ENCODE results near the gene DAD1. TPM values are rescaled to one million over a fixed set of nuclear protein-coding genes. Genes with fewer than 3 reads are reported as not detected.

The DAD1 gene
- total RNA-seq, 5 donors from 2014 or later (not counting 1 experiment from before 2014, with no cell fraction given): 80.9 to 127 (median 113) TPM

GRCh38 chr14:22598099-22598895 is 9.3 kb upstream of the DAD1 start, which contains the start of gene ABHD4:
Gene ABHD4, plus strand, starts transcription at chr14:22598300. Its CDS starts 7 bp downstream, at chr14:22598307.
- Mint-ChIP-seq H3K27me3 (peaks cover 0 to 3% of the 10 kb centered on the region in 2 donors), H3K4me1 (peaks cover 32 to 38% (median 37%) of the 10 kb centered on the region in 3 donors), H3K27ac (peak within 1 kb of the TSS; percentile 80 to 93), H3K9me3 (no peaks in the 10 kb centered on the region), H3K4me3 (peak within 1 kb of the TSS; percentile 96 to 99 (median 97)), H3K36me3 (peaks cover 21% of the 10 kb centered on the region)
- H3K4me3 ChIP-seq (ENCODE audit: control insufficient read depth in 1 of 2, extremely low read depth in 1 of 2, low read length in 1 of 2): peak within 1 kb of the TSS; percentile 72 to 85
- CTCF ChIA-PET: interaction anchor here (0.7 to 3.1 kb wide), 11 partner anchors 9 to 252 kb away, joined by 3 to 27 read pairs (median 3); partner anchors contain the start of genes DAD1 (in 1 of the 2) and OXA1L (in 1 of the 2)
- peaks cover 3 to 17% of the 10 kb centered on the region in 2 experiments for H3K4me1 ChIP-seq (ENCODE audit: control insufficient read depth in 1 of 2, extremely low read depth in 1 of 2, insufficient read depth in 2 of 2, low read length in 2 of 2)
- under 1% methylated on average over 19 of the region's 49 CpGs for WGBS (ENCODE audit: insufficient coverage)
- H3K27ac ChIP-seq (ENCODE audit: low read length): peak within 1 kb of the TSS; percentile 17
- peak; percentile 83 to 90 (median 89) for ATAC-seq (replicated peaks in 1 of 4)
- POLR2A ChIA-PET: interaction anchor here (0.6 to 4.9 kb wide), 4 partner anchors 9 to 723 kb away, joined by 3 to 39 read pairs (median 4); partner anchors contain the start of genes DAD1 (in 1 of the 2) and PABPN1 (in 1 of the 2)
- H3K9me3 ChIP-seq: no peaks in the 10 kb centered on the region
- peaks cover 7 to 18% of the 10 kb centered on the region in 2 donors for H3K36me3 ChIP-seq (ENCODE audit: control insufficient read depth in 2 of 2, extremely low read depth in 1 of 2, insufficient read depth in 1 of 2, low read length in 1 of 2)
- DNase-seq: peak in 30 of 35 experiments; percentile 12 to 71 (median 37)
- H3K27me3 ChIP-seq (replicated peaks in 1 of 2; ENCODE audit: control insufficient read depth in 2 of 2, extremely low read depth in 1 of 2, insufficient read depth in 2 of 2, low read length in 1 of 2): peaks cover 0 to 5% of the 10 kb centered on the region in 2 experiments

- ChIA-PET CTCF (interaction anchor here (0.5 to 3.1 kb wide), 4 partner anchors 9 to 253 kb away, joined by 3 to 27 read pairs (median 8); partner anchors contain the start of gene DAD1 (in 1 of the 2)), POLR2A (interaction anchor here in 1 of 2 donors (4.9 kb wide), 1 partner anchor 9 kb away, joined by 39 read pairs; the partner anchor contains the start of gene DAD1)
- Histone ChIP-seq H3K27me3 (replicated peaks in 1 of 2; ENCODE audit: control insufficient read depth in 2 of 2, extremely low read depth in 1 of 2, insufficient read depth in 2 of 2, low read length in 1 of 2) (peaks cover 0 to 8% of the 10 kb centered on the region in 2 experiments), H3K4me1 (ENCODE audit: control insufficient read depth in 1 of 2, extremely low read depth in 1 of 2, insufficient read depth in 2 of 2, low read length in 2 of 2) (peaks cover 3 to 17% of the 10 kb centered on the region in 2 experiments), H3K36me3 (ENCODE audit: control insufficient read depth in 2 of 2, extremely low read depth in 1 of 2, insufficient read depth in 1 of 2, low read length in 1 of 2) (peaks cover 2 to 14% of the 10 kb centered on the region in 2 donors), H3K4me3 (ENCODE audit: control insufficient read depth in 1 of 2, extremely low read depth in 1 of 2, low read length in 1 of 2) (peak overlapping the region; percentile 72 to 85), H3K27ac (ENCODE audit: low read length) (no peak overlapping the region), H3K9me3 (no peaks in the 10 kb centered on the region)
- Mint-ChIP-seq H3K27ac (peak overlapping the region; percentile 60 to 93), H3K4me3 (peak overlapping the region; percentile 96 to 99 (median 97)), H3K27me3 (peaks cover 0 to 8% of the 10 kb centered on the region in 2 donors), H3K9me3 (no peaks in the 10 kb centered on the region), H3K36me3 (peaks cover 15% of the 10 kb centered on the region), H3K4me1 (peaks cover 34 to 37% (median 37%) of the 10 kb centered on the region in 3 donors)
- 4% methylated on average over 6 of the region's 9 CpGs for WGBS (ENCODE audit: insufficient coverage)
- ATAC-seq (replicated peaks in 1 of 4) (peak in 2 of 4 experiments; percentile 17 to 20), DNase-seq (no peak)
These were observed 8.7 kb upstream of the DAD1 start for GRCh38 chr14:22597771-22598098.

GRCh38 chr14:22597265-22597664 is 8.2 kb upstream of the DAD1 start:
- ChIA-PET CTCF (interaction anchor here (0.5 to 3.1 kb wide), 2 partner anchors 8 to 29 kb away, joined by 4 to 27 read pairs; partner anchors contain the start of gene DAD1 (in 1 of the 2)), POLR2A (interaction anchor here in 1 of 2 donors (4.9 kb wide), 1 partner anchor 8 kb away, joined by 39 read pairs; the partner anchor contains the start of gene DAD1)
- Histone ChIP-seq H3K27me3 (replicated peaks in 1 of 2; ENCODE audit: control insufficient read depth in 2 of 2, extremely low read depth in 1 of 2, insufficient read depth in 2 of 2, low read length in 1 of 2) (peaks cover 0 to 8% of the 10 kb centered on the region in 2 experiments), H3K4me3 (ENCODE audit: control insufficient read depth in 1 of 2, extremely low read depth in 1 of 2, low read length in 1 of 2) (no peak overlapping the region), H3K9me3 (no peaks in the 10 kb centered on the region), H3K27ac (ENCODE audit: low read length) (no peak overlapping the region), H3K36me3 (ENCODE audit: control insufficient read depth in 2 of 2, extremely low read depth in 1 of 2, insufficient read depth in 1 of 2, low read length in 1 of 2) (peaks cover 2 to 9% of the 10 kb centered on the region in 2 donors), H3K4me1 (ENCODE audit: control insufficient read depth in 1 of 2, extremely low read depth in 1 of 2, insufficient read depth in 2 of 2, low read length in 2 of 2) (peaks cover 3 to 17% of the 10 kb centered on the region in 2 experiments)
- Mint-ChIP-seq H3K27me3 (peaks cover 0 to 8% of the 10 kb centered on the region in 2 donors), H3K4me3 (peak overlapping the region; percentile 96 to 99 (median 97)), H3K36me3 (peaks cover 10% of the 10 kb centered on the region), H3K27ac (peak overlapping the region in 1 of 2 donors; percentile 29), H3K9me3 (no peaks in the 10 kb centered on the region), H3K4me1 (peaks cover 32 to 37% (median 34%) of the 10 kb centered on the region in 3 donors)
- 97% methylated on average over 4 of the region's 6 CpGs for WGBS (ENCODE audit: insufficient coverage)
- ATAC-seq (replicated peaks in 1 of 4) (no peak), DNase-seq (no peak)

- WGBS (ENCODE audit: insufficient coverage): 100% methylated on average over 2 of the region's 3 CpGs
- Mint-ChIP-seq H3K4me1 (peaks cover 25 to 31% (median 31%) of the 10 kb centered on the region in 3 donors), H3K4me3 (peak overlapping the region in 1 of 3 donors; percentile 9), H3K36me3 (peaks cover 2% of the 10 kb centered on the region), H3K9me3 (no peaks in the 10 kb centered on the region), H3K27ac (no peak overlapping the region), H3K27me3 (peaks cover 0 to 8% of the 10 kb centered on the region in 2 donors)
- H3K27ac ChIP-seq (ENCODE audit: low read length): no peak overlapping the region
- peaks cover 3 to 16% of the 10 kb centered on the region in 2 experiments for H3K4me1 ChIP-seq (ENCODE audit: control insufficient read depth in 1 of 2, extremely low read depth in 1 of 2, insufficient read depth in 2 of 2, low read length in 2 of 2)
- H3K9me3 ChIP-seq: no peaks in the 10 kb centered on the region
- ChIA-PET CTCF (interaction anchor here in 1 of 2 donors (0.6 kb wide), 1 partner anchor 25 kb away, joined by 3 read pairs; no protein-coding TSS in a partner anchor), POLR2A (interaction anchor here in 1 of 2 donors (0.6 to 4.9 kb wide), 2 partner anchors 8 to 58 kb away, joined by 4 to 39 read pairs; partner anchors contain the start of gene DAD1)
- H3K27me3 ChIP-seq (replicated peaks in 1 of 2; ENCODE audit: control insufficient read depth in 2 of 2, extremely low read depth in 1 of 2, insufficient read depth in 2 of 2, low read length in 1 of 2): peaks cover 0 to 8% of the 10 kb centered on the region in 2 experiments
- H3K4me3 ChIP-seq (ENCODE audit: control insufficient read depth in 1 of 2, extremely low read depth in 1 of 2, low read length in 1 of 2): no peak overlapping the region
- DNase-seq (no peak), ATAC-seq (replicated peaks in 1 of 4) (no peak)
- peaks cover 0 to under 1% of the 10 kb centered on the region in 2 donors for H3K36me3 ChIP-seq (ENCODE audit: control insufficient read depth in 2 of 2, extremely low read depth in 1 of 2, insufficient read depth in 1 of 2, low read length in 1 of 2)
These were observed 7.4 kb upstream of the DAD1 start for GRCh38 chr14:22596354-22596879.

GRCh38 chr14:22594156-22594716 is 5.2 kb upstream of the DAD1 start:
- Histone ChIP-seq H3K4me1 (ENCODE audit: control insufficient read depth in 1 of 2, extremely low read depth in 1 of 2, insufficient read depth in 2 of 2, low read length in 2 of 2) (peaks cover 5 to 22% of the 10 kb centered on the region in 2 experiments), H3K27me3 (replicated peaks in 1 of 2; ENCODE audit: control insufficient read depth in 2 of 2, extremely low read depth in 1 of 2, insufficient read depth in 2 of 2, low read length in 1 of 2) (peaks cover 0 to 8% of the 10 kb centered on the region in 2 experiments), H3K4me3 (ENCODE audit: control insufficient read depth in 1 of 2, extremely low read depth in 1 of 2, low read length in 1 of 2) (no peak overlapping the region), H3K36me3 (ENCODE audit: control insufficient read depth in 2 of 2, extremely low read depth in 1 of 2, insufficient read depth in 1 of 2, low read length in 1 of 2) (no peaks in the 10 kb centered on the region), H3K9me3 (no peaks in the 10 kb centered on the region), H3K27ac (ENCODE audit: low read length) (no peak overlapping the region)
- Mint-ChIP-seq H3K36me3 (no peaks in the 10 kb centered on the region), H3K27ac (no peak overlapping the region), H3K4me3 (no peak overlapping the region), H3K9me3 (no peaks in the 10 kb centered on the region), H3K4me1 (peaks cover 29 to 35% (median 33%) of the 10 kb centered on the region in 3 donors), H3K27me3 (peaks cover 0 to 8% of the 10 kb centered on the region in 2 donors)
- WGBS (ENCODE audit: insufficient coverage): no CpG with 5 or more reads among the region's 4 CpGs
- no peak for ATAC-seq (replicated peaks in 1 of 4)
- no peak for DNase-seq
- CTCF ChIA-PET: interaction anchor here in 1 of 2 donors (0.8 to 1.3 kb wide), 3 partner anchors 24 to 306 kb away, joined by 3 read pairs; no protein-coding TSS in a partner anchor
- POLR2A ChIA-PET: interaction anchor here in 1 of 2 donors (0.8 kb wide), 1 partner anchor 10 kb away, joined by 3 read pairs; no protein-coding TSS in a partner anchor

Measured in T-cell (primary cell).